Activated CD4-positive, CD25-positive, alpha-beta regulatory T cell treated with anti-CD3 and anti-CD28 coated beads, Interleukin-2, amount 50 U/mL, for 16 hours (primary cell): ENCODE measurements around the gene GSAP.

Experiments
- DNase-seq: peaks from one replicate; pipeline ENCODE4 v3.0.0-alpha.2; 2020; ENCODE audit warnings: low read depth, low spot score

The GSAP gene

GRCh38 chr7:77434570-77435275, 18.6 kb upstream of the GSAP start:
- no peak for DNase-seq

- DNase-seq, result no peak
Observed at GRCh38 chr7:77433901-77434300, 17.8 kb upstream of the GSAP start.

GRCh38 chr7:77430927-77431326, 14.8 kb upstream of the GSAP start:
- DNase-seq, result no peak

GRCh38 chr7:77428777-77429231, 12.7 kb upstream of the GSAP start:
- no peak for DNase-seq

- DNase-seq, result no peak
Observed at GRCh38 chr7:77427996-77428603, 12.0 kb upstream of the GSAP start.

GRCh38 chr7:77426521-77427051, 10.4 kb upstream of the GSAP start:
- no peak for DNase-seq

GRCh38 chr7:77426052-77426404, 9.9 kb upstream of the GSAP start:
- no peak for DNase-seq

- no peak for DNase-seq
Observed at GRCh38 chr7:77425101-77426051, 9.2 kb upstream of the GSAP start.

GRCh38 chr7:77422500-77422899, 6.4 kb upstream of the GSAP start:
- DNase-seq, result no peak

- DNase-seq, result no peak
Observed at GRCh38 chr7:77420986-77421672, 5.0 kb upstream of the GSAP start.

GRCh38 chr7:77420438-77420837, 4.3 kb upstream of the GSAP start:
- DNase-seq, result no peak

GRCh38 chr7:77419102-77419501, 3.0 kb upstream of the GSAP start:
- DNase-seq, result no peak

GRCh38 chr7:77417801-77418200, 1.7 kb upstream of the GSAP start:
- DNase-seq, result no peak

GRCh38 chr7:77416621-77417371, 647 bp upstream of the GSAP start:
- DNase-seq, result no peak

GRCh38 chr7:77415476-77415822, 700 bp downstream of the GSAP start:
- no peak for DNase-seq

GRCh38 chr7:77413861-77414424, 2.2 kb downstream of the GSAP start:
- DNase-seq, result no peak

GRCh38 chr7:77413128-77413527, 3.0 kb downstream of the GSAP start:
- no peak for DNase-seq

GRCh38 chr7:77409739-77410547, 6.2 kb downstream of the GSAP start:
- DNase-seq, result no peak

GRCh38 chr7:77409005-77409738, 7.0 kb downstream of the GSAP start:
- DNase-seq, result no peak
